AML-193 (cell line): ENCODE measurements around the gene SBNO2.
A peak's percentile ranks its signal among the peaks of the same experiment; 100 is the strongest.

Experiments used
- DNase-seq, 2 experiments: peaks; one replicate each; lab custom pipeline; 2025; lab: John Stamatoyannopoulos, UW

The SBNO2 gene

DNA sequence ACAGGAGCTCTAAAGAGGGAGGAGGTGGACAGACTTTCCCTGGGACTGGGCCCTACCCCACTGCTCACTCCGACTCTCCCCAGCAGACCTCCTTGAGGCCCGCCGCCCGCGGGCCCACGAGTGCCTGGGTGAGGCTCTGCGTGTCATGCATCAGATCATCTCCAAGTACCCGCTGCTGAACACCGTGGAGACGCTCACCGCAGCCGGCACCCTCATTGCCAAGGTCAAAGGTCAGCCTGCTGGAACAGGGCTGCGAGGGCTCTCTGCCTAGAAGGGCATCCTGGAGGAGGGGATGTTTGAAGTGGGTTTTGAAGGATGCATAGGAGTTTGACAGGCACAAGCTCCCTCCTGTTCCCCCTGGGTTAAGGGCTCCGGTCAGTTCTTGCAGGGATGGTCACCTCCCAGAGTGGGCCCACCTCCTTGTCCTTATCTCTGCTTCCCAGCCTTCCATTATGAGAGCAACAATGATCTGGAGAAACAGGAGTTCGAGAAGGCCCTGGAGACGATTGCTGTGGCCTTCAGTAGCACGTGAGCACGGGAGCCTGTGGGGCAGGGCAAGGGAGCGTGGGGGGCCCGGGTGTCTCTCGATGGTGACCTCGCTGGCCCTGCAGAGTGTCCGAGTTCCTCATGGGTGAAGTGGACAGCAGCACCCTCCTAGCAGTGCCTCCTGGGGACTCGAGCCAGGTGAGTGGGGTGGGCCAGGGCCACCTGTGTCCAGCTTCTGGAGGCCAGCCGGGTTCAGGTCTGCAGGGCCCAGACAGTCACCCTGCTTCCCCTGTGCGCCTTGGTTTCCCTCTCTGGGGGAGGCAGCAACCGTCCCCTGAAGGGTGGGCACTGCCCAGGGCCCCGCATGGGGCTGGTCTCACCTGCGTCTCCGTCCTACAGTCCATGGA, 100.8 kb downstream of the SBNO2 start:
- DNase-seq: no peak

DNA sequence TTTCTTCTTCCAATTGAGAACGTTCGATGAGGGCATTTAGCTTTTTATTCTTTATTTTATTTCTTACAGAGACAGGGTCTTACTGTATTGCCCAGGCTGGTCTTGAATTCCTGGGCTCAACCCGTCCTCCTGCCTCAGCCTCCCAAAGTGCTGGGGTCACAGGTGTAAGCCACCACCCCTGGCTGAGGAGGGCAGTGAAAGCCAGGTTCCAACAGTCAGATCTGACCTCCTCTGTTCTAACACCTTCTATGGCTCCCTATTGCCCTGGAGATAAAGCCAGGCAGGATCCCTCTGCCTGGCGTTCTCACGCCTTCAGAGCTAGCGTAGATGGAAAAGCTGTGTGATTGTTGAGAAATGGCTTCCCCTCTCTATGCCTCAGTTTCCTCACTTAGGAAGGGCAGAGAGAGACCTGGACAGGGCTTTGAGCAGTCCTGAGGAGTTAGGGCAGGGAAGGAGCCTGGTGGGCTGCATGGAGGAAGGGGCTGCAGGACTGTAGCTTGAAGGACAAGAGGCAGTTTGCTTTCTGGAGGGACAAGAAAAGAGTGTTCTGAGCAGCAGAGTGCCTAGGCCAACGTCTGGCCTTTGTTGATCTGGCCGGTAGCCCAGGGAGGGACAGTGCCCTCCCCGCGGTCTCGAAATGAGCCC, 101.6 kb downstream of the SBNO2 start:
- DNase-seq: no peak

DNA sequence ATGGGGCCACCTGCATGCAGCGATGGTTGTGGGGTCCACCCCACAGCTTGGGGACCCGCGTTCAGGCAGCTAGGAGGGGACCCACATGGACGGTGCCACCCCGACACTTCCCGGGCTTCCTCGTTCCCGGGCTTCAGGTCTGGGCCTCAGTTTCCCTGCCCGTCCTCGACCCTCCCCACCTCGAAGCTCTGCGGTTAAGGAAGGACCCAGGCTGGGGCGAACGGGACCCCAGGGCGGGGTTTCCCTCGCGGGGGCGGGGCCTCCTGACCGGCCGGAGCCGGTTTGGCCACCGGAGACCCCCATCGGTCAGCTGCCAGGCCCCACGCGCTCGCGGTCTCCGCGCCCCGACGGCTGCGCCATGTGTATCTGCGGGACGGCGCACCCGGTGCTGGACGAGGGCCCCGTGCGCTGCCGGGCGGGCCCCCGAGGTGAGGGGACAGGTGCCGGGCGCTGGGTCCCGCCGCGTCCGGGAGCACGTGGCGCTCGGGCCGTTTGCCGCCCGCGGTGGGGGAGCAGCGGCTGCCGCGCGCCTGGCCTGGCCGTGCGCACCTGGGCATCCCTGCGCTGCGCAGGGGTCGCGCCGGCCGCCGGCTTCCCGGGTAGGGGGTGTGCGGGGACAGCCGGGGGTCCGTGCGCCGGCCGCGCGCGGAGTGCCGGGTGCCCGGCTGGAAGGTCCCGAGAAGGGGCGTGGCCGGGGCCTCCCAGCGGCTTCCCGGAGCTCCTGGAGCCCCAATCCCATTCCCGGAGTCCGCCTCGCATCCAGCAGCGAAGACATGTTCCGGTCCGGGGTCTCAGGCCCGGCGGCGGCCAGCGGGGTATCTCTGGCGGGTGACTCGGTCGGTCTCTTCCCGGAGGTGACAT, 102.9 kb downstream of the SBNO2 start:
- no peak for DNase-seq

DNA sequence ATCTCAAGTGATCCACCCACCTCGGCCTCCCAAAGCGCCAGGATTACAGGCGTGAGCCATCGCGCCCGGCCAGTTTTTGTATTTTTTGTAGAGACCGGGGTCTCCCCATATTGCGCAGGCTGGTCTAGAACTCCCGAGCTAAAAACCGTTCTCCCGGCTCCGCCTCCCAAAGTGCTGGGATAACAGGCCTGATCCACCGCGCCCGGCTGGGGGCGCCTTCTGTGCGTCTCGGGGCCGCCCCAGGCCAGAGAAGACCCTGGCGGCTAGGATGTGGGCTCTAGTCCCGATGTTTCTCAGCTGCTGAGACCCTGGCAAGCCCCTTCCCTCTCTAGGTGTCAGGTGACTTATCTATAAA, 103.5 kb downstream of the SBNO2 start:
- DNase-seq: no peak

DNA sequence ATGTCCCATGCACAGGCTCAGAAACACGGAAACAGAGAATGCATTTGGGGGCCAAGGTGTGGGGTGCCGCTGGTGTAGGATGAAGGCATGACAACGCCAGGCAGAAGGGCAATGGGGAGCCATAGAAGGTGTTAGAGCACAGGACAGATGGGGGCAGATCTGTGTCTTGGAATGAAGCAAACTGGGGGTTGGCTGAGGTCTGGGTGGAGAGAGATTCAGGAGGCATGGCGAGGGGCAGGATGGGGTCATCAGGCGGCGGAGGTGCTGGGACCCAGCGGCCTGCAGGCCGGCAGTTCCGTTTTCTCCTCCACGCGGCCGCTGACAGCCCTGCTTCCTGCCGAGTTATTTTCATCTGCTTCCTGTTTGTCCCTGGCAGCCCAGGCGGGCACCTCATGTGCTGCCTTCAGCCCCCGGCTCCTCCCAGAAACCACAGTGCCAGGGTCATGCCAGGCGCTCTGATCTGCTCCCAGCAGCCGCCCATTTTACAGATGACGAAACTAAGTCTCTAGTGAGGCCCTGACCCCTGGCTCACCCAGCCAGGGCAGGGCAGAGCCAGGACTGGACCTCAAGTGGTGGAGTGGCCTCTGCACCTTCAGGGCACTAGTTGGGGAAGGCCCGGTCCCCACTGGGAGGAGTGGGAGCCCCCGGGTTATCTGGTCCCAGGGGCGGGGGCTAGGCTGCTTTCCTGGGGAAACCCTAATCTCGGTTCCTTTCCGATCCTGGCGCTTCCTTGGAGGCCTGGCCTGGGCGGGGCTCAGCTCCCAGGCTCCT, 104.9 kb downstream of the SBNO2 start:
- peak; percentile 93 to 96 for DNase-seq

DNA sequence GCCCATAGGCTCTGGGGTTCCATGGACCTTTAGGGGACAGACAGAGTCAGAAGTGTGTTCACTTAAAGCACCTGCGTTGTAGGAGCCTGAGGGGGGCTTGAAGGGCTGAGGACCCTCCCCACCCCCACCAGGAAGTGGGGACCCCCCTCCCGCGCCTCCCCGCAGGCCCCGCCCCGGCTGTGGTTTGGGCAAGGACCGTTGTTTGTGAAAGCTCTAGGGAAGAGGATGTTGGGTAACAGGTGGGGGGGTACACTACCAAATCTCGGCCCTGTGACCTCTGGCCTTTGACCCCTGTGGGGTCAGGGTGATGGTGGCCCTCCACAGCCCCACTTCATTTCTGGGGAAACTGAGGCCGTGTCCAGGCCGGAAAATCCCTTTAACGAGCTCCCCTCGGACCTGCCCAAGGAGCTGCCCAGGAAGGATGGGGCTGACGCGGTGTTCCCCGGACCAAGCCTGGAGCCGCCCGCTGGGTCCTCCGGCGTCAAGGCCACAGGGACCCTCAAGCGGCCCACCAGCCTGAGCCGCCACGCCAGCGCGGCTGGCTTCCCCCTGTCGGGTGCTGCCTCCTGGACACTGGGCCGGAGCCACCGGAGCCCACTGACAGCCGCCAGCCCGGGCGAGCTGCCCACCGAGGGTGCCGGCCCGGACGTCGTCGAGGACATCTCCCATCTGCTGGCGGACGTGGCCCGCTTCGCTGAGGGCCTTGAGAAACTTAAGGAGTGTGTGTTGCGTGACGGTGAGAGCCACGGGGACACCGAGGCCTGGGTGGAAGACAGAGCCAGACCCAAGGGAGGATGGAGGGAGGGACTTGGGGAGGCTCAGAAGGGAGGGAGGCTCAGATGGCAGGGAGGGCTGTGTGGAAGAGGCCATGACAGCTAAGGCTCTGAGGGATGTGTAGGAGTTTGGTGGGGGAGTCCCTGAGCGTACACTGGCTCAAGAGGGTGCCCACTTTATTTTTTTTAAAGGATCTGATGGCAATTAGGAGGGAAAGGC, 105.8 kb downstream of the SBNO2 start:
- peak; percentile 46 to 49 for DNase-seq

DNA sequence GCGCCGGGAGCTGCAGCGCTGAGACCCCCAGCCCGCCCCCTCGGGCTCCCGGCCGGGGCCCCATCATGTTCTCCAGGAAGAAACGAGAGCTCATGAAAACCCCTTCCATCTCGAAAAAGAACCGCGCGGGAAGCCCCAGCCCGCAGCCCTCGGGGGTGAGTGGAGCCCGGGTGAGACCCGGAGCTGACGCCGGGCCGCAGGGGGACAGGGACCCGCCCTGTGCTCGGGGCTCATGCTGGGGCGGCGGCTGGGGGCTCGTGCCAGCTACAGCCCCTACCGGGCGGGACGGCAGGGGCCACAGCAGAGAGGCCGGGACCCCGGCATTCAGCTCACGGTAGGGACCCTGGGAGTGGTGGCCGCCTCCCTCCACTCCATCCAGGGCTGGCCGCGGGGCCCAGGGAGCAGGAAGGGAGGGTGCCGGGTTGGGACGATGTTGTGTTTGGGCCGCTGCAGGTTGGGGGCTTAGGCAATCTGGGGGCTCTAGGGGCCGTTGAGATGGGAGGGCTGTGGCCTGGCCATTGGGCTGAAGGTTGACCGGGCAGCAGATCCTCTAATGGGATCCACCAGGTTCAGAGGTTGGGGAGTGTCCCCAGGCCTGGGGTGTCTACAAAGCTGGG, 106.6 kb downstream of the SBNO2 start:
- no peak for DNase-seq

DNA sequence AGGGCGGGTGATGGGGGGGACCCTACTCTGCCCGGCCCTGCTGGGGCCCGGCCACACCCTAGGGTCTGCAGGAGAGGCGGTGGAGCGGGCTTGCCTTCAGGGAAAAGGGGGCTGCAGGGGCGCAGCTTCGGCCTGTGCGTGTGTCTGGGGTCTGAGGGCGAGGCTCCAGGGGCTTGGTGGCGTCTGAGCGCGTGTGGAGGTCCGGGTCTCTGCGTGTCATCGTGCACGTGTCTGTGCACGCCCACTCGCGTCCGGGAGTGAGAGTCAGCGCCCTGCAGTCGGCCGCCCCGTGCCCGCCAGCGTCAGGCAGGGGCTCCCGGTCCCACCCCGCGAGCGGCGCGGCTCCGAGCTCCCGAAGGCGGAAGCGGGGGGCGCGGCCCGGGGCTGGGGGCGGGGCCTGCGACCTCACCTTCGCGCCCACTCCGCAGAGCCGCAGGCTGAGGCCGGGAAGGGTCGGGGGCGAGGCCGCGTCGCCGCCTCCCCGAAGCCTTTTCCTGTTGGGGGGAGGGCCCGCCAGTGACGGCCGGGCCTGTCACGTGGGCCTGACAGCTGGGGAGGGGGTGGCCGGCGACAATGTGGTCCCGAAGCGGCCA, 107.2 kb downstream of the SBNO2 start, which contains the start of gene ARHGAP45:
Gene ARHGAP45 (plus strand): TSS at position 420 of the 593 bp plus-strand sequence. CDS start 239 bp downstream, outside the sequence.
- DNase-seq: peak; percentile 55 to 64

DNA sequence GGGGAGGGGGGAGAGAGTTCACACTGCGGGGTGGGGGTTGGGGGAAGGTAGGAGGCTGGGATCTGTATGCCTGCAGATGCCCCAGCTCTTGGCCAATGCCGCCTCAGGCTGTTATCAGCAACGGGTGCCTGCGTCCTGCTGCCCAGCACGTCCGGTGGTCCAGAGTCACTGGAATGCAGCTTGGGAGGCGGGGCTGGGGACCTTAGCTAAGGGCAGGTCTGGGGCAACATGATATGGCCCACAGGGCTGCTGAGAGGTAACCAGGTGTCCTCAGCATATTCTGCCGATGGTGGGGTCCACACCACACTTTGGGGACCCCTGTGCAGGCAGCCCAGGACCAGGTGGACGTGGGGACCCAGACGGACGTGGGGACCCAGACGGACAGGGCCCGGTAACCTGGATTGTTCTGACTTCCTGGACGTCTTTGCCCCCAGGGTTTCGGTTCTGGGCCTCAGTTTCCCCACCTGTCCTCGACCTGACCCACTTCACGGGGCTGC, 107.8 kb downstream of the SBNO2 start:
- DNase-seq: no peak

DNA sequence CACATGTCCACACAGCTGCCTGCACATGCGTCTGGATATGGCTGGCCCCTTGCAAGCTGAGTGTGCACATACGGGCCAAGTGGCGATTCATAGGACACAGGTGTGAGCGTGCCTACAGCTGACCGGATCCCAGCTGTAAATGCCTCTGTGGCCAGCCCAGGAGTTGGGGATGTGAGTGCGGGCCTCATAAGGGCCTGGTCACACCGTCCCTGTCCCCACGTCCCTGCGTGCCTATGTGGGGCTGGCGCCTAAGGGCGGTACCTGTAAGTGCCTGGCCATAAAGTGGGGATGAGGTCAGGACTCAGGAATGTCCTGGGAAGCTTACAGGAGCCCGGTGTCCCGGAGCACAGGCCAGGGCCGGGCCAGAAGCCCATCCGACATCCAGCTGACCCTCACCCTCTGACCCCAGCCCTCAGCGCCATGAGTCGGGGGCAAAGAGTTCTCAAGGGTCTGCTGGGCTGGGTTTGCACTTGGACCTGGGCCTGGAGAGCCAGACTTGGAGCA, 108.4 kb downstream of the SBNO2 start:
- no peak for DNase-seq

DNA sequence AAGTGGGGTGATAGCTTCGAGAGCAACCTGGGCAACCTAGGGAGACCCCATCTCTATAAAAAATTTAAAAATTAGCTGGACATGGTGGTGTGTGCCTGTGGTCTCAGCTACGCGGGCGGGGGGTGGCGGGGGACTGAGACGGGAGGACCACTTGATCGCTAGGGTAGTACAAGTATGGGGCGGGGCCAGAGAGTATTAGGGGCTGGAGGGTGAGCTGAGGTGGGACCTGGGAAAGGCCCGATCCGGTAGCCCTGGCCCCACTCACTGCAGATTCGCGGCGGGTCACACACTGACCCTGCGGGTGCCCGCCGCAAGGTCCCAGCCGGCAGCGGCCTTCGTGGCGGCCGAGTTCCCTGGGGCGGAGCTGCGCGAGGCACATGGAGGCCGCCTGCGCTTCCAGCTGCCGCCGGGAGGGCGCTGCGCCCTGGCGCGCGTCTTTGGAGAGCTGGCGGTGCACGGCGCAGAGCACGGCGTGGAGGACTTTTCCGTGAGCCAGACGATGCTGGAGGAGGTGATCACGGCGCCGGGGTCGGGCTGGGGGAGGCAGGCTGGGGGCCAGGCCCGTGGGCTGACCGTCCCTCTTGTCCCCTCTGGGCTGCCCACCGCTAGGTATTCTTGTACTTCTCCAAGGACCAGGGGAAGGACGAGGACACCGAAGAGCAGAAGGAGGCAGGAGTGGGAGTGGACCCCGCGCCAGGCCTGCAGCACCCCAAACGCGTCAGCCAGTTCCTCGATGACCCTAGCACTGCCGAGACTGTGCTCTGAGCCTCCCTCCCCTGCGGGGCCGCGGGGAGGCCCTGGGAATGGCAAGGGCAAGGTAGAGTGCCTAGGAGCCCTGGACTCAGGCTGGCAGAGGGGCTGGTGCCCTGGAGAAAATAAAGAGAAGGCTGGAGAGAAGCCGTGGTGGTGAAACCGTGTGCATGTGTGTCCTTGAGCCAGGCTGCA, 109.1 kb downstream of the SBNO2 start:
- no peak for DNase-seq

DNA sequence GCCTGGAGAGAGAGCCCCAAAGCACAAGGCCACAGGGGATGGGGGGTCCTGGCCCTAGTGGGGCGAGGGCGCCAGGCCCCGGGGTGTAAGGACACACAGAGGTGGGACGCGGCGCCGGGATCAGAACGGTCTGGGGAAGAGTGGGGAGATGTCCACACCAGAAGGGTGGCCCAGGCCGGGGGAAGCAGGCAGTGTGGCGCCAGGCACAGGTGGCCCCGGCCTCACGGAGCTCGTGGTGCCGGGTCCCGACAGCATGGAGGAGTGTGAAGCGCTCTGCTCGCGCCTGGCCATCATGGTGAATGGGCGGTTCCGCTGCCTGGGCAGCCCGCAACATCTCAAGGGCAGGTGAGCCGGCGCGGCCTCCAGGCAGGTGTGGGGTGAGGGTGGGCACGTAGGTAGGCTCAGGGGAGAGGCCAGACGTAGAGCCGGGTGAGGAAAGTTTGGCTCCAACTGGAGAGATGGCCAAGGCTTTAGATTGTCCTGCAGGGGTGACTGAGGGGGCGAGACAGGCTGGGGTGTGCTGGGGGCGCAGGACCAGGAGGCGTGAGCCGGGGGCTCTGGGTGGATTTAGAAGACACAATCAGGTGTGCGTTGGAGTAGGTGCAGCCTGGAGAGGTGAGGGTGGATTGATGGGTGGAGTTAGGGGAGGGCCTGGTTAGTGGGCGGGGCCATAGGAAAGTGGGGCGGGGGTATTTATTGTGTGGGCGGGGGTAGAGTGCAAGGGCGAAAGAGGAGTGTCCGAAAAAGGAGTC, 110.0 kb downstream of the SBNO2 start:
- no peak for DNase-seq

DNA sequence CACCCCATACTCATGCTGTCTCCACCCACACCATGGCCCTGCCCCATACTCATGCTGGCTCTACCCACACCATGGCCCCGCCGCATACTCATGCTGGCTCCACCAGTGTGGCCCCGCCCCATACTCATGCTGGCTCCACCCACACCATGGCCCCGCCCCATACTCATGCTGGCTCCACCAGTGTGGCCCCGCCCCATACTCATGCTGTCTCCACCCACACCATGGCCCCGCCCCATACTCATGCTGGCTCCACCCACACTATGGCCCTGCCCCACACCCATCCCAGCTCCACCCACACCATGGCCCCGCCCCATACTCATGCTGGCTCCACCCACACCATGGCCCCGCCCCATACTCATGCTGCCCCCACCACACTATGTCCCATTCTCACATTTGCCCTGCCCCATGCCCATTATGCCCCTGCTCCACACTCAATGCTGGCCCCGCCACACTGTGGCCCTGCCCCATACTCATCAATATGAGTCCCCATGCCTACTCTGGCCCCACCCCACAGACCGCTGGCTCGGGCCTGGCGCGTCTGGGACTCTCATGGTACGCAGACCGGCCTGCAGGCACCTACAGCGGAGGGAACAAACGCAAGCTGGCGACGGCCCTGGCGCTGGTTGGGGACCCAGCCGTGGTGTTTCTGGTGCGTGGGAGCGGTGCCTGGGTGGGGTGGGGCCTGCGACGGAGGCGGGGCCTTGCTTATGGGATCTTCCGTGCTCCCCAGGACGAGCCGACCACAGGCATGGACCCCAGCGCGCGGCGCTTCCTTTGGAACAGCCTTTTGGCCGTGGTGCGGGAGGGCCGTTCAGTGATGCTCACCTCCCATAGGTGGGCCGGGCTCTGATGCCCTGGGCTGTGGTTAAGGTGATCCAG, 110.8 kb downstream of the SBNO2 start:
- no peak for DNase-seq

DNA sequence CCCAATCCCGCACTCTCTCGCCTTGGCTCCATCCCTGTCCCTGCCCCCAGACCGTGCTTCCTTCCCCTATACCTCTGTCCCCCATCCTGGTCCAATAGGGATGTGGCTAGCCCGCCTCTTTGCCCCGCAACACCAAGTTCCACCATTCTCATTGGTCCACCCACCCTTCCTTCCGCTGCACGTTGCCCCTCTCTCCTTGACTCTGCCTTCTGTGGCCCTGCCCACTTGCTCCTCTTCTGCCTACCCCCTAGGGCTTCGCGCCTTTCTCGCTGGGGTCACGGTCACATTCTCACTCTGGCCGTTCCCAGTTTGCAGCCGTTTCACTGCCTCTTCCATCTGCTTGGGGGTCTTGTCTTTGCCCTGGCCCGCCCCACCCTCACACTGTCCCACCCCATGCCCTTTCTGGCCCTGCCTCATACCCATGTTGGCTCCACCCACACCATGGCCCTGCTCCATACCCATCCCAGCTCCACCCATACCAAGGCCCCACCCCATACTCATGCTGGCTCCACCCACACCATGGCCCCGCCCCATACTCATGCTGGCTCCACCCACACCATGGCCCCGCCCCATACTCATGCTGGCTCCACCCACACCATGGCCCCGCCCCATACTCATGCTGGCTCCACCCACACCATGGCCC, 111.6 kb downstream of the SBNO2 start:
- DNase-seq: no peak

DNA sequence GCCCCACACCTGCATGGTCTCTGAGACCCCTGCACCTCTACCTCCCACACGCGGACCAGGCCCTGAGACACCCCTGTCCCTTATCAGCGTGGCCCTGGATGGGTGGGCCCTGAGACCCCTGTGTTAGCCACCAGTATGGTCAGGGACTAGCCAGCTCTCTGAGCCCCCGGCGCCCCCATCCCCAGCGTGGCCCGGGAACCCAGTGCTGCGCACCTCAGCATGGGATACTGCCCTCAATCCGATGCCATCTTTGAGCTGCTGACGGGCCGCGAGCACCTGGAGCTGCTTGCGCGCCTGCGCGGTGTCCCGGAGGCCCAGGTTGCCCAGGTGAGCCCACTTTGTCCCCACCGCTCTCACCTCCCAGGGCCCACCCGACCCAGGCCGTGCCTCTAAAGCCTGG, 112.1 kb downstream of the SBNO2 start:
- DNase-seq: no peak

DNA sequence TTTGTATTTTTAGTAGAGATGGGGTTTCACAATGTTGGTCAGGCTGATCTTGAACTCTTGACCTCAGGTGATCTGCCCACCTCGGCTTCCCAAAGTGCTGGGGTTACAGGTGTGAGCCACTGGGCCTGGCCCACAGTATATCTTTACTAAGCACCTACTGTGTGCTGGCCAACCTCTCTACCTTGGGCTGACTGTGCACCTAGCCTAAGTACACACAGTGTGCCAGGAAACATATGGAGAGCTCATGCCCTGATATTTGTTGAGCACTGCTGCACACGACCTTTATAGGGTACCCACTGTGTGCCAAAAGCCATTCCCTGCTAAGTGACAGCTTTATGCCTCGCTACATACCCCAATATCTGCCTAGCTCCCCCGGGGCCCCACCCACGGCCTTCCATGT, 113.4 kb downstream of the SBNO2 start:
- DNase-seq: no peak
